Psoas muscle (tissue), 8 donors: ENCODE measurements around the gene HNF1A. TPM values are rescaled to one million over a fixed set of nuclear protein-coding genes. Genes with fewer than 3 reads are reported as not detected.
"Not testable (repeated sequence)": the region's sequence is repeated elsewhere in the genome, so short reads cannot be mapped to it uniquely, and the experiment has no call there.

Source experiments
- ATAC-seq, 4 donors: fragments of 200-7000 bp; cut with Tn5 transposase; one replicate each; pipeline ENCODE4 v1.9.1; 2020; ENCODE audit warnings: moderate library complexity in 3 of 4, mild to moderate bottlenecking in 2 of 4
- DNase-seq, 2 donors: peaks; one replicate each; pipeline ENCODE4 v3.0.0-alpha.2; 2020
- H3K27ac ChIP-seq: fragments of 200-600 bp; one replicate; pipeline ENCODE4 v1.8.0; 2022
- H3K27me3 ChIP-seq, 3 donors: fragments of 200-600 bp in 1 of 3; one replicate each; pipeline versions ENCODE4 v1.6.1 to v1.8.0; 2013 to 2022; ENCODE audit warnings: low read length in 2 of 3, mild to moderate bottlenecking in 2 of 3, moderate library complexity in 1 of 3; ENCODE audit not compliant: insufficient read depth in 3 of 3
- H3K36me3 ChIP-seq, 2 donors: fragments of 200-600 bp in 1 of 2; one replicate each; pipeline versions ENCODE4 v1.6.1 to v1.8.0; 2013 to 2022; ENCODE audit warnings: low read depth in 1 of 2, mild to moderate bottlenecking in 1 of 2, moderate library complexity in 1 of 2; ENCODE audit not compliant: insufficient read depth in 1 of 2
- H3K4me1 ChIP-seq: fragments of 200-600 bp; one replicate; pipeline ENCODE4 v1.8.0; 2022
- H3K4me3 ChIP-seq: fragments of 200-600 bp; one replicate; pipeline ENCODE4 v1.8.0; 2022; ENCODE audit warnings: mild to moderate bottlenecking
- H3K9me3 ChIP-seq: fragments of 200-600 bp; one replicate; pipeline ENCODE4 v1.8.0; 2022
- CTCF ChIP-seq: fragments of 200-600 bp; IDR thresholded peaks from one replicate; pipeline ENCODE4 v1.8.0; 2022; ENCODE audit warnings: antibody characterized with exemption
- WGBS, 3 donors: extraction: QIAGEN DNeasy Blood & Tissue Kit; methylation state at CpG; one replicate each; pipeline versions ENCODE4 v1.1.6 to v1.1.7; 2013; 5-methylcytosine and 5-hydroxymethylcytosine counted together
- intact Hi-C, 2 donors: fragments of 100-400 bp; cut with DNase I; formaldehyde crosslinking; loops; one replicate each; pipeline versions ENCODE4 v1.11.0 to v1.14.2; 2022
- polyA plus RNA-seq, 3 donors: library from polyadenylated mRNA; stranded (reverse); fragments of 200-250 nt; gene quantifications; one replicate each; pipeline ENCODE4 v1.2.3, GENCODE V29; 2013
- total RNA-seq, 4 donors: library from RNA; stranded (reverse); fragmentation: NEBNext Ultra II Directional in 2 of 4; extraction: Animal tissue kit (Norgen Biotek cat#: 25700) in 2 of 4; gene quantifications; one replicate each; pipeline versions ENCODE4 v1.2.1 to v1.2.4, GENCODE V29; 2021 to 2023
- donor health status: healthy with polysubstance abuse.
- donor health status: DM: no; HTN: no; CAD: no; lungs with moderate emphysema.
- donor health status: Bipolar disorder and iron deficiency.
- donor health status: healthy.
- donor health status: DM: yes; HTN: yes; CAD: no.
- donor health status: DM: no; HTN: no; CAD: no.
- donor health status: DM: no; HTN: no; CAD: no.
- donor health status: DM: yes; HTN: yes; CAD: no.

HNF1A gene
- total and polyA plus RNA-seq, 7 donors: 0.07 to 0.18 TPM; not detected in 5

GRCh38 chr12:121038861-121039668, 60.7 kb downstream of the HNF1A start, which contains the start of gene OASL:
TSS of gene OASL (minus strand) at chr12:121039246. CDS start at chr12:121038971, 275 bp downstream.
- Histone ChIP-seq H3K36me3 (no peaks in the 10 kb centered on the region), H3K4me3 (peak within 1 kb of the TSS; percentile 56), H3K27ac (no peak within 1 kb of the TSS), H3K4me1 (peaks cover 4% of the 10 kb centered on the region), H3K27me3 (peaks cover 0 to 14% (median 3%) of the 10 kb centered on the region in 3 donors), H3K9me3 (no peaks in the 10 kb centered on the region)
- no peak for TF ChIP-seq CTCF
- intact Hi-C loops: no loop called here
- ATAC-seq (peak in 3 of 4 donors; percentile 31 to 56 (median 47)), DNase-seq (no peak)
- 18 to 25% (median 19%) methylated on average over 12 to 13 of the region's 13 CpGs for WGBS, 3 donors

- Histone ChIP-seq H3K4me1 (peaks cover 4% of the 10 kb centered on the region), H3K4me3 (no peak overlapping the region), H3K27me3 (peaks cover 0 to 9% (median 5%) of the 10 kb centered on the region in 3 donors), H3K36me3 (no peaks in the 10 kb centered on the region), H3K27ac (no peak overlapping the region), H3K9me3 (no peaks in the 10 kb centered on the region)
- 79 to 85% (median 81%) methylated on average over 4 of the region's 4 CpGs for WGBS, 3 donors
- no peak for TF ChIP-seq CTCF
- ATAC-seq (no peak), DNase-seq (no peak)
- intact Hi-C loops: no loop called here
Observed at GRCh38 chr12:121043067-121043466, 64.7 kb downstream of the HNF1A start.

GRCh38 chr12:121047400-121047799, 69.1 kb downstream of the HNF1A start:
- intact Hi-C loops, ATAC-seq: not testable (repeated sequence)
- WGBS, 3 donors: 82 to 85% (median 85%) methylated on average over 12 of the region's 12 CpGs

GRCh38 chr12:121048442-121048841, 70.1 kb downstream of the HNF1A start:
- intact Hi-C loops: no loop called here
- Histone ChIP-seq H3K4me1 (no peaks in the 10 kb centered on the region), H3K27me3 (peaks cover 0 to 6% (median 5%) of the 10 kb centered on the region in 3 donors), H3K36me3 (no peaks in the 10 kb centered on the region), H3K27ac (no peak overlapping the region), H3K9me3 (no peaks in the 10 kb centered on the region), H3K4me3 (no peak overlapping the region)
- DNase-seq: no peak
- WGBS, 3 donors: 62 to 74% (median 69%) methylated on average over 7 of the region's 7 CpGs
- ATAC-seq: no peak
- TF ChIP-seq CTCF: no peak

More at GRCh38 chr12:121047400-121047799, 69.1 kb downstream of the HNF1A start:
- not testable (repeated sequence) for DNase-seq, H3K4me1 ChIP-seq, H3K9me3 ChIP-seq, H3K4me3 ChIP-seq, H3K27ac ChIP-seq, H3K36me3 ChIP-seq
- H3K27me3 ChIP-seq: peaks cover 0 to 14% (median 5%) of the 10 kb centered on the region in 3 donors

- no peak overlapping the region for H3K27ac ChIP-seq
- TF ChIP-seq CTCF: no peak
- no peak for DNase-seq
- peaks cover 0 to 5% (median 4%) of the 10 kb centered on the region in 3 donors for H3K27me3 ChIP-seq
- no peaks in the 10 kb centered on the region for H3K36me3 ChIP-seq
- intact Hi-C loops: no loop called here
- H3K4me3 ChIP-seq: no peak overlapping the region
- no peaks in the 10 kb centered on the region for H3K4me1 ChIP-seq
- H3K9me3 ChIP-seq: no peaks in the 10 kb centered on the region
- WGBS, 3 donors: 50 to 71% (median 51%) methylated on average over 2 of the region's 2 CpGs
- no peak for ATAC-seq
Observed at GRCh38 chr12:121050725-121051124, 72.4 kb downstream of the HNF1A start.

Other genes with a start within 250 kb of the HNF1A start
- gene SPPL3, start 74.2 kb upstream of the HNF1A start, total RNA-seq: 10 to 100 TPM; 17.5 to 24.2 (median 19.7) TPM
- 10 to 100 TPM in 1 of 3 donors, 1 to 10 TPM in 2; 7.3 to 11.6 (median 9.2) TPM for gene SPPL3, start 74.2 kb upstream of the HNF1A start, polyA plus RNA-seq
- 1 to 10 TPM; 5.0 to 9.5 (median 6.4) TPM for gene C12orf43, start 37.9 kb downstream of the HNF1A start, total RNA-seq
- gene C12orf43, start 37.9 kb downstream of the HNF1A start, polyA plus RNA-seq: 10 to 100 TPM in 2 of 3 donors, 1 to 10 TPM in 1; 8.0 to 19.4 (median 15.0) TPM
- gene OASL, start 60.7 kb downstream of the HNF1A start, total RNA-seq: under 1 TPM; 0.15 to 0.30 (median 0.29) TPM
- under 1 TPM in 2 of 3 donors, not detected in 1; 0.22 to 0.27 TPM for gene OASL, start 60.7 kb downstream of the HNF1A start, polyA plus RNA-seq
- gene P2RX7, start 154.3 kb downstream of the HNF1A start, total RNA-seq: 1 to 10 TPM in 1 of 4 donors, under 1 TPM in 3; 0.17 to 1.3 (median 0.50) TPM
- gene P2RX7, start 154.3 kb downstream of the HNF1A start, polyA plus RNA-seq: under 1 TPM; 0.07 to 0.16 (median 0.10) TPM
- 1 to 10 TPM; 1.5 to 3.4 (median 2.5) TPM for gene P2RX4, start 231.6 kb downstream of the HNF1A start, total RNA-seq
- 1 to 10 TPM; 1.1 to 2.0 (median 1.6) TPM for gene P2RX4, start 231.6 kb downstream of the HNF1A start, polyA plus RNA-seq